Right ventricle myocardium inferior (tissue), 1 donor: ENCODE results near the gene DNAH11. TPM values are rescaled to one million over a fixed set of nuclear protein-coding genes. Genes with fewer than 3 reads are reported as not detected.

Source experiments
- ATAC-seq: fragments of 200-7000 bp; cut with Tn5 transposase; one replicate; pipeline ENCODE4 v1.9.1; 2020; ENCODE audit warnings: mild to moderate bottlenecking, moderate library complexity
- DNase-seq: peaks from one replicate; pipeline ENCODE4 v3.0.0; 2021; ENCODE audit errors: missing footprints
- intact Hi-C: fragments of 100-400 bp; cut with DNase I; formaldehyde crosslinking; loops from one replicate; pipeline ENCODE4 v1.11.0; 2022
- total RNA-seq: library from RNA; stranded (reverse); fragmentation: NEBNext Ultra II Directional; extraction: Animal tissue kit (Norgen Biotek cat#: 25700); gene quantifications from one replicate; pipeline ENCODE4 v1.2.1, GENCODE V29; 2021
- donor health status: DM: no; HTN: yes; CAD: no; lungs with severe emphysema.

DNAH11 gene
- total RNA-seq, 1 donor from 2014 or later: 0.08 TPM

DNA sequence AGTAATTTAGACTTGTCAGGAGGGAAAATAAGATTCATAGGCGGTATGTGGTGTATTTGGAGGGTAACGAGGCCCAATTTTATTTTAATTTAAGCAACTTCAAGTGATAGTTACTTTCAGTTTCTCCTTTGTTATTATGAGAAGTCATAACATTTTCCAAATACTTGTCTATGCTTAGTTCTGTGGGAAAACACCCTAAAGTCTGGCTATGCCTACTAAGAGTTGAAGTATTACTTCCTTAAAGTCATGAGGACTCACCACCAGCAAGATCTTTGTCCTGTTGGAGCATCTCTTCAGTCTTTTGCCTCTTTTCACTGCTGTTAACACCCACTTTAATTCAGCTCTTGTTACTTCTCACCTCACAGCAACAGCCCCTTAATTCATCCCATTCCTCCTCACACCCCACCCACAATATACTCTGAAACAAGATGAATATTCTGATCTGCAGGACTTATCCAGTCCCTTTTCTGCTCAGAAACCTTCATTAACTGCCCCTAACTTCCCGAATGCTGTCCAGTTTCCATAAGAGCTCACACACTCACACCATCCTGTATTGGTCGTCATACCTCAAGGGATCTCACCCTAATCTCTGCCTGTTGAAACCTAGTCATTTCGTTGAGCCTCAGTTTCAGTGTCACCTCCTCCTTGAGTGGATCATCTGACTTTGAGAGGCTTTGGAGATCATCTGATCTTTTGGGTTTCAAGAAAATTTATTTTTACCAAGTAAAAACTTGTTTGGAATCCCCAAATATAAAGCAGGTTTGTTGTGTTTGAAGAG lies 61.3 kb downstream of the DNAH11 start:
- no peak for DNase-seq
- intact Hi-C loops: no loop called here
- no peak for ATAC-seq

DNA sequence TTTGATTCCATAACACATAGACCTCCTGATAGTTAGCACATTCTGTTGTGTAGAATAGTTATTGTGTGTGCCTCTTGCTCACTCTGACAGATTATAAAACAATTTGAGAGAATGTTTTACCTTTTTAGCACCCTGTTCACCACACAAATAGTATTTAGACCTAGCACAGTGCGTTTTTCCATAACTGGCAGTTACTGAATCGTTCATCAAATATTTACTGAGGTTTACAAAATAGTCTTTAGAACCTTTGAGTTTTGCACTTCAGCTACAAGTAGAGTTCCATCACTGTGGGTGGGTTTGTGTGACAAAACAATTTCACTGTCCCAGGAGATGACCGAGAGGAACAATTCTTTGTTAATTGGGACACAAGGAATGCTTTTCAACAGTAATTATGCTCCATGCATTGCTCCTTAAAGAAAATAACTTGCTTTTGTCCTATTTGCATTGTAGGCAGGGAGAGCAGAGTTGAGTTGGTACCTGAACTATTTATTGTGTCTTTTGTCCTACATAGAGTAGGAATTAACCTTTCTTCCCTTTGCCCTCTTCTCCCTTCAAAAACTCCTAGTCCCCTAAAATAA lies 62.3 kb downstream of the DNAH11 start:
- ATAC-seq (no peak), DNase-seq (no peak)
- intact Hi-C loops: no loop called here

GRCh38 chr7:21608465-21608864 lies 65.6 kb downstream of the DNAH11 start:
- ATAC-seq: no peak
- DNase-seq: no peak
- intact Hi-C loops: no loop called here

DNA sequence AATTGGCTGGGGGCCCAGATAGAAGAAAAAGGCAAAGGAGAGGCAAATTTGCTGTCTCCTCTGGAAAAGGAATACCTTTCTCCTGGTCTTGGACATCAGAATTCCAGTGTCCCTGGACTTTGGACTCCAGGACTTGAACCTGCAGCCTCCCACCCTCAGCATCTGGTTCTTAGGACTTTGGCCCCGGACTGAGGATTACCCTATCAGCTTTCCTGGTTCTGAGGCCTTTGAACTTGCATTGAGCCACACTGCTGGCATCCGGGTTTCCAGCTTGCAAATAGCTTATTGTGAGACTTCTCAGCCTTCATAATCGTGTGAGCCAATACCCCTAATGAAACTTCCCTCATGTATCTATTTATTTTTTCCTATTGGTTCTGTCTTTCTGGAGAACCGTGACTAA lies 68.3 kb downstream of the DNAH11 start:
- intact Hi-C loops: no loop called here
- no peak for ATAC-seq
- DNase-seq: no peak

DNA sequence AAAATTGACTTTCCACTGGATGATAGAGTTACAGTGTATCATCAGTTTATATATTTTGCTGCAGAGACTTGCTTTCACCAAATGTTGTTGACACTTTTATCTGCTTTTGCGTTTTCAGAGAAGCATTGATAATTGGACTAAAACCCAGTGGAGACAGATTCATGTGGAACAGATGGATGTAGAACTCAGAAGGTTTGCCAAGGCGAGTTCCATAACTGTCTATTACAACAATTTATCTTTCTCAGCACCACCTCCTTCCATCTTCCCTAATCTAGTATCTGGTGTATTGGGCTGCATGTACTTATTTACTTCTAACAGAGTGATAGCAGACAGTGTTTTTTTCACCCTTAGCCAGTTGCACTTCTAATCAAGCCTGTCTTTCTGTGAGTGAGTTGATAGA lies 73.3 kb downstream of the DNAH11 start:
- ATAC-seq: no peak
- intact Hi-C loops: no loop called here
- no peak for DNase-seq

DNA sequence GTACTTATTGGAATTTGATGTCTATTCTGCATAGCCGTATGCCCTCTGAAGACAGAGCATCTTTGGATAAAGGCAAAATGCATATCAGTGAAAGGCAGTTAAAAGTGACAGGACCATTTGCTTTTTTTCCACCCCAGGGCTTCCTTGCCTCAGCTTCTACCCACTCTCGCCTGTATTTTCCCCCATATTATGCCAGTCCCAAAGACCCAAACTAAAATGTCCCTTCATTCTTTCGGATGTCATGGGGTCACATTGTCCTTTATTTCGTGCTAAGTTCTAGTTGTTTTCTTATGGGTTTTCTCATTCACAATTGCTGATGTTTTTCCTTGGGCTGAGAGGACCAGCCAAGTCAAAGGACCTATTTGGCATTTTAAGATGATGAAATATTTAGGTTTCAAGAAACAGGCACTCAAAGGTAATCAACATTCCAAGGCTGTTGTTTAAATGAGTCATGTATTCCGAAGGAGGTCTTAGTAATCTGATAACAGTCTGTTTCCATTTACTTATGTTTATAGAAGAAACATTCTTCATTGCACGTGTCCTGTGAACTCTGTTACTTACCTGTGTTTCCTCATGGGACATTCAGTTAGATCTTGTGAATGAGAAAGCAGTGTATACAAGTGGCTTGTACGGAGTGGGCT lies 74.1 kb downstream of the DNAH11 start:
- intact Hi-C loops: no loop called here
- no peak for DNase-seq
- ATAC-seq: no peak

- intact Hi-C loops: no loop called here
- ATAC-seq (no peak), DNase-seq (no peak)
These were observed 74.7 kb downstream of the DNAH11 start for GRCh38 chr7:21617513-21617912.

- peak; percentile 95 for ATAC-seq
- DNase-seq: peak; percentile 65
- intact Hi-C loops: no loop called here
These were observed 75.1 kb downstream of the DNAH11 start for GRCh38 chr7:21617916-21618390.

DNA sequence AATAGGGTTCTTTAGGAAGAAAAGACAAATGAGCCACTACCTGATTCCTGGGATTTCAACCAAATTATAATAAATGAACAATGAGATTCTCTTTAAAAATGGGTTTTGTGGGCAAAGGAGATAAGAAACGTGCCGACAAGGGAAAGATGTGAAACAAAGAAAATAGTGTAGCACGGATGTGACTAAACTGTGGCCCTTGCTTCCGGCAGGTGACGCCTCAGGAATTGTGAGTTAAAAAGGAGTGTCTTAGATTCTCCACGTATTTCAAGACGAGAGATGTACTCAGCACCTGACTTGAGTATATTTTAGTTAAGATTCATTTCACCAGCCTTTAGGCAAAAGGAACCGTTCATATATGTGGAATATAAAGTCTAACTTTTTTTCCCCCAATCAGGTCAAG lies 75.9 kb downstream of the DNAH11 start:
- intact Hi-C loops: no loop called here
- ATAC-seq: no peak
- DNase-seq: no peak

- DNase-seq (no peak), ATAC-seq (no peak)
- intact Hi-C loops: no loop called here
These were observed 77.2 kb downstream of the DNAH11 start for GRCh38 chr7:21620054-21620453.

GRCh38 chr7:21624320-21624719 lies 81.5 kb downstream of the DNAH11 start:
- intact Hi-C loops: no loop called here
- ATAC-seq (no peak), DNase-seq (no peak)

- intact Hi-C loops: no loop called here
- DNase-seq (no peak), ATAC-seq (no peak)
These were observed 93.9 kb downstream of the DNAH11 start for GRCh38 chr7:21636694-21637093.

GRCh38 chr7:21639206-21639868 lies 96.5 kb downstream of the DNAH11 start:
- intact Hi-C loops: no loop called here
- ATAC-seq (no peak), DNase-seq (no peak)

- no peak for ATAC-seq
- intact Hi-C loops: no loop called here
These were observed 97.3 kb downstream of the DNAH11 start for GRCh38 chr7:21640105-21640504.

DNA sequence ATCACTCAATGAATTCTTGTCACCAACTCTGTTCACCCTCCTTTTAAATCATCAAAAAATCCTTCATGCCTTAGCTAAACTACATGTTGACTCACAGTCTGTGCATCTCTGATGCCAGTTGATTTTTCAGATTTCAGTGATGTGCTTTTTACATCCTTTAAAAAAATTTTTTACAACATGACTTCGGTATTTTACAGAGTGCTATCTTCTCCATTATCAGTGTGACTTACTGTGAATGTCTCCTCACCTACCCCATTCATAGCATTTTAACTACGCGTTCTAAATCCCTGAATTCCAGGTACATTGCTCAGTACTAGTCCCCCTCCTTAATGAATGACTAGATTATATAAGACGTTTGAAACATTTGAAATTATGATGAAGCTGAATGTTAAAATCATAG lies 98.7 kb downstream of the DNAH11 start:
- no peak for DNase-seq
- intact Hi-C loops: no loop called here
- no peak for ATAC-seq

More at GRCh38 chr7:21640105-21640504, 97.3 kb downstream of the DNAH11 start:
- no peak for DNase-seq

- intact Hi-C loops: no loop called here
- no peak for DNase-seq
- no peak for ATAC-seq
These were observed 99.6 kb downstream of the DNAH11 start for GRCh38 chr7:21642422-21642821.

- intact Hi-C loops: no loop called here
- DNase-seq: no peak
- no peak for ATAC-seq
These were observed 108.9 kb downstream of the DNAH11 start for GRCh38 chr7:21651697-21652096.

- ATAC-seq: no peak
- intact Hi-C loops: no loop called here
These were observed 110.8 kb downstream of the DNAH11 start for GRCh38 chr7:21653623-21654022.

GRCh38 chr7:21656081-21656480 lies 113.2 kb downstream of the DNAH11 start:
- intact Hi-C loops: no loop called here
- ATAC-seq: no peak

More at GRCh38 chr7:21653623-21654022, 110.8 kb downstream of the DNAH11 start:
- no peak for DNase-seq

GRCh38 chr7:21656796-21657195 lies 114.0 kb downstream of the DNAH11 start:
- ATAC-seq (no peak), DNase-seq (no peak)
- intact Hi-C loops: no loop called here

More at GRCh38 chr7:21656081-21656480, 113.2 kb downstream of the DNAH11 start:
- no peak for DNase-seq
